Brain microvascular endothelial cell (primary cell): ENCODE measurements around the gene RSAD1.

Experiments
- DNase-seq: peaks from one replicate; pipeline ENCODE4 v3.0.0-alpha.2; 2020
- H3K27ac ChIP-seq: fragments of 250-450 bp; sonication (Bioruptor Pico); 2 replicates; pipeline ENCODE4 v1.5.1; 2020; ENCODE audit warnings: mild to moderate bottlenecking, moderate library complexity
- H3K27me3 ChIP-seq: fragments of 250-450 bp; sonication (Bioruptor Pico); replicated peaks from 2 replicates; pipeline ENCODE4 v1.5.1; 2020; ENCODE audit warnings: mild to moderate bottlenecking
- H3K36me3 ChIP-seq: fragments of 250-450 bp; sonication (Bioruptor Pico); replicated peaks from 2 replicates; pipeline ENCODE4 v1.5.1; 2020; ENCODE audit warnings: mild to moderate bottlenecking
- H3K4me3 ChIP-seq: 2 replicates; pipeline ENCODE4 v1.5.1; 2011; ENCODE audit warnings: low read depth, mild to moderate bottlenecking, control low read depth, low read length, moderate library complexity
- CTCF ChIP-seq: IDR thresholded peaks from 2 replicates; pipeline ENCODE4 v1.5.1; 2011; ENCODE audit warnings: low read depth, mild to moderate bottlenecking, moderate library complexity, low read length, control low read depth, inconsistent platforms; ENCODE audit errors: missing control alignments
- in situ Hi-C: cut with HindIII; loops from 2 replicates; pipeline ENCODE4 v1.10.0; 2017; ENCODE audit warnings: low sequenced_read_pairs, low pct_ligation_motif_present

RSAD1 gene

GRCh38 chr17:50534979-50535326 is 56.3 kb downstream of the RSAD1 start:
- Histone ChIP-seq H3K27ac (no peak overlapping the region), H3K36me3 (no peaks in the 10 kb centered on the region), H3K4me3 (no peak overlapping the region), H3K27me3 (peaks cover 20% of the 10 kb centered on the region)
- no peak for DNase-seq
- in situ Hi-C loops: no loop called here
- no peak for TF ChIP-seq CTCF

GRCh38 chr17:50535407-50535806 is 56.7 kb downstream of the RSAD1 start:
- DNase-seq: no peak
- Histone ChIP-seq H3K27me3 (peaks cover 20% of the 10 kb centered on the region), H3K36me3 (no peaks in the 10 kb centered on the region), H3K4me3 (no peak overlapping the region), H3K27ac (no peak overlapping the region)
- in situ Hi-C loops: no loop called here
- no peak for TF ChIP-seq CTCF
